ENCODE measurements around the gene KMT2C. TPM values are rescaled to one million over a fixed set of nuclear protein-coding genes. Genes with fewer than 3 reads are reported as not detected.

KMT2C gene
- total and polyA plus RNA-seq, 2 of the 13 experiments (the other 11 are each of a cell fraction or from before 2014, with no cell fraction given), result 7.1 to 14.4 TPM

DNA sequence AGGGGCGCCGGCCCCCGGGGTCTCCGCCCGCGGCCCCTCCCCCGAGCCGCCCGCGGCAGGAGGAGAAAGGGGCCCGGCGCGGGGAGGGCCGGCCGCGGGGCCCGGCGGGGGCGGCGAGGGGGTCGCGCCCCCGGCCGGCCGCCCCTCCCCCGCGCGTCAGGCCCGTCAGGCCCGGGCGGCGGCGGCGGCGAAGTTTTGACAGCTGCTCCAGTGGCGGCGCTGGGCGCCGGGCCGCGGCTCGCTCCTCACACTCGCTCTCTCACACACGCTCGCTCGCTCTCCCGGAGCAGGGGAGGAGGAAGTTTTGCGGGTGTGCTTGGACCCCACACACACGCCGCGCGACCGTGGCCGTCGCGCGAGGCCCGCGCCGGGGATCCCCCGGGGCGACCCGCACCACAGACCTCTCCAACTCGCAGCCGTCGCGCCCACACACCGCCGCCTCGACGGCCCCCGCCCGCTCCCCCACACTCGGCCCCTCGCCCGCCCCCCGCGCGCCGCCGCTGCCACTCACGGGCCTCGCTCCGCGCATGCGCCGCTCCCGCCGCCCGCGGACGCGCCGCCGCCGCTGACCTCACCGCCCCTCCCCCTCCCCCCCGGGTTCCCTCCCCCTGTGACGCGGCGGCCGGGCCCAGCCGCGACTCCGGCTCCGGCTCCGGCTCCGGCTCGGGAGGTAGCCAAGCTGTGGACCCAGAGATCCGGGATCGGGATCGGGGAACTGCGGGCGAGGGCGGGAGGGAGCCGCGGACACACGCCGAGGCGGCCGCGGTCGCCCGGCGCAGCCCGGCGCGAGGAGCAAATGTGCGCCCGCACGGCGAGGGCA is 518 bp upstream of the KMT2C start (continued):
- TF ChIP-seq XRCC5 (optimal IDR thresholded peaks at IDR 0.05; ENCODE audit: low read length) (peak; percentile 59), ZMYM3 (CRISPR knock-in tag; IDR thresholded peaks at IDR 0.05) (peak; percentile 68; the same call in 1 of the 2 replicates), SAFB2 (CRISPR knock-in tag; IDR thresholded peaks at IDR 0.05; ENCODE audit: borderline replicate concordance, low read depth) (peak; percentile 47; the same call in 1 of the 2 replicates), NFYB (CRISPR knock-in tag; IDR thresholded peaks at IDR 0.05) (no peak), TSC22D2 (CRISPR knock-in tag; IDR thresholded peaks at IDR 0.05; ENCODE audit: borderline replicate concordance) (no peak), ZNF543 (CRISPR knock-in tag; IDR thresholded peaks at IDR 0.05) (peak; percentile 72; the same call in 1 of the 2 replicates), KAT8 (CRISPR knock-in tag; IDR thresholded peaks at IDR 0.05) (peak; percentile 25; the same call in 1 of the 2 replicates), HHEX (CRISPR knock-in tag; IDR thresholded peaks at IDR 0.05) (no peak), SIN3A (IDR thresholded peaks at IDR 0.05; ENCODE audit: borderline replicate concordance, low read depth, low read length) (peak; percentile 64; the same call in 1 of the 2 replicates), HNRNPUL1 (IDR thresholded peaks at IDR 0.05; ENCODE audit: low read depth, low read length) (no peak), CHCHD3 (CRISPR knock-in tag; IDR thresholded peaks at IDR 0.05) (no peak), SRSF4 (IDR thresholded peaks at IDR 0.05; ENCODE audit: low read depth, low read length, poor library complexity, severe bottlenecking) (peak; percentile 72), ZNF775 (CRISPR knock-in tag; IDR thresholded peaks at IDR 0.05; ENCODE audit: borderline replicate concordance) (no peak), ZHX1 (CRISPR knock-in tag; IDR thresholded peaks at IDR 0.05; ENCODE audit: low read depth) (no peak), PAXIP1 (CRISPR knock-in tag; conservative IDR thresholded peaks at IDR 0.05) (peak; percentile 50), TCF7 (IDR thresholded peaks at IDR 0.05; ENCODE audit: low read depth) (no peak), ZNF747 (CRISPR knock-in tag; IDR thresholded peaks at IDR 0.05; ENCODE audit: borderline replicate concordance) (no peak), KDM4B (CRISPR knock-in tag; IDR thresholded peaks at IDR 0.05) (0 out of 2 replicates have a peak, but pooled peaks have one; percentile 31), E2F2 (CRISPR knock-in tag; IDR thresholded peaks at IDR 0.05; ENCODE audit: borderline replicate concordance) (no peak), ZNF292 (CRISPR knock-in tag; IDR thresholded peaks at IDR 0.05; ENCODE audit: borderline replicate concordance, low read depth) (no peak)
- TF ChIP-seq, protein P1, sequence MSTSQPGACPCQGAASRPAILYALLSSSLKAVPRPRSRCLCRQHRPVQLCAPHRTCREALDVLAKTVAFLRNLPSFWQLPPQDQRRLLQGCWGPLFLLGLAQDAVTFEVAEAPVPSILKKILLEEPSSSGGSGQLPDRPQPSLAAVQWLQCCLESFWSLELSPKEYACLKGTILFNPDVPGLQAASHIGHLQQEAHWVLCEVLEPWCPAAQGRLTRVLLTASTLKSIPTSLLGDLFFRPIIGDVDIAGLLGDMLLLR (CRISPR knock-in tag; IDR thresholded peaks at IDR 0.05), result peak; percentile 62; the same call in 1 of the 2 replicates
